Measurements from ENCODE around the gene CADPS2. TPM values are rescaled to one million over a fixed set of nuclear protein-coding genes. Genes with fewer than 3 reads are reported as not detected.
"Not testable (repeated sequence)": the region's sequence is repeated elsewhere in the genome, so short reads cannot be mapped to it uniquely, and the experiment has no call there.

The CADPS2 gene
- total RNA-seq, 1 donor from 2014 or later = 74.0 TPM

DNA sequence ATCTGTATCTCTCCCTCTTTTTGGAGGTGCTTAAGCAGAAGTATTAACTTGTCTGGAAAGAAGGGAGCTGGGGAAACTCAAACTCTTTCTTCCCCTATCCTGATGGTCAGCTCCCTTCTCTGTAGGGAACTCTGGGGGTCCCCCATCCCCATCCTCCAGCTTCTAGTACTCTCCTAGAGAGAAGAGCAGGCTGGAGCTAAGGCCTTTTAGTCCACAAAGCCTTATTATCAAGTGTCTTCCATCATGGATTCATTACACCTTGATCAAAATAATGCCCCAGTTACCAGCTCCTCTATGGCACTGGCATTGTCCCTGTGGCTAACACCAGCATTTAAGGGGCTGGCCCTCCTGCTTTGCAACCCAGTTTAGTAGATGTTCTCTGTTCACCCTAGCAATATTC, 35.7 kb downstream of the CADPS2 start:
- DNase-seq (ENCODE audit: low read depth, low spot score) = no peak

DNA sequence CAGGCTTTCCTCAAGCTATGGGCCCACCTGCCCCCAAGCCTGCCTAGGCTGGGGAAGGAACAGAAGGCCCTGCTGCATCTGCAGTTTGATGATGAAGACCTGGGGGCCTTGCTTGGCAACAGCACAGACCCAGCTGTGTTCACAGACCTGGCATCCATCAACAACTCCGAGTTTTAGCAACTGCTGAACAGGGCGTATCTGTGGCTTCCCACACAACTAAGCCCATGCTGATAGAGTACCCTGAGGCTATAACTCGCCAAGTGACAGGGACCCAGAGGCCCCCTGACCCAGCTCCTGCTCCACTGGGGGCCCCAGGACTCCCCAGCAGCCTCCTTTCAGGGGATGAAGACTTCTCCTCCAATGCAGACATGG, 36.3 kb downstream of the CADPS2 start:
- DNase-seq (ENCODE audit: low read depth, low spot score) = no peak

DNA sequence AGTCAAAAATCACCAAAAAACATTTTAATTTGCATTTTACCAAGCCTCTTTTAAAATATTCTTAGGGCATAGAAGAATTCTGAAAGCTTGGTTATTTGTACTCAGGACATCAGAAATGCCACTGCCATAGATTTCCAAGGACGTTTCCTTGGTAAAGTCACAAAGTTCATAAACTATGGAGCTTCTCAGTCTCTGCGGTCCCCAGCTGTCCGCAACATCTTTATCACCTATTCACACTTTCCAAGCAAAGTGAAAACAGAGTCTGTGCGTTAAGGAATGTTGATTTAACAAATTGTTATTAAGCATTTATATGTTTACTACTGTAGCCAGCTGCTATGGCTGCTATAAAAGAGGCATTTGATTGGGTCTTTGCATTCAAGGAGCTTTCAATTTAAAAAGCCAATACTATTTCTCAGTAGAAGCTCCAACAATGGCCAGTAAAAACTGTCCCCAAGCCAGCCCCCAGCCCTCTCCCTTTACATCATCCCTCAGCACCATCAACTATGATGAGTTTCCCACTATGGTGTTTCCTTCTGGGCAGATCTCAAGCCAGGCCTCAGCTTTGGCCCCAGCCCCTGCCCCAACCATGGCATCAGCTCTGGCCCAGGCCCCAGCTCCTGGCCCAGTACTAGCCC, 36.8 kb downstream of the CADPS2 start:
- DNase-seq (ENCODE audit: low read depth, low spot score) = no peak

DNA sequence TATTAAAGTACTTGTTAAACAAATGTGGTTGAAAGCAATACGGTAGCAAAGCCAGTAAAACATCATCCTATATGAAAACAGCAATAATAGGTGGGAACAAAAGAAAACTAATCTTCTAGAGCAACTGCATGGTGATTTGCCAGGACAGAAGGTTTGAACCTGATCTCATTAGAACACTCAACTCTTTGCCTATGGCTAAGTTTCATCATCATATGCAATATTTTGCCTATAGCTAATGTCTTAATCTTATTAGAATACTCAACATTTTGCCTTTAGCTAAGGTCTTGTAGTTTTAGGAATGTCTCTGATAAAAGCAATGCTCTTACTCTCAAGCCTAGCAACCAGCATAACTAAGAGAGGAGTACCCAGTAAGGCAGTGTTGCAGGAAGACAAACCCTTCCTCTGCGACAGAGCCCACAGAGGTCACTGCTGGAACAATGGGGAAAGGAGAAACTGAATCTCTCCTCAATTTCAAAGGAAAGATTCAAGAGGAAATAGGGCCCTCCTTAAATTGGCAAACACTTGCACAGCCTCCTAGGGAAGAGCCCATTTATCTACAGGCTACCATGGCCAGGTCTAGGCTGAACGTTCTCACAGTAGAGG, 38.3 kb downstream of the CADPS2 start:
- DNase-seq (ENCODE audit: low read depth, low spot score) = no peak

DNA sequence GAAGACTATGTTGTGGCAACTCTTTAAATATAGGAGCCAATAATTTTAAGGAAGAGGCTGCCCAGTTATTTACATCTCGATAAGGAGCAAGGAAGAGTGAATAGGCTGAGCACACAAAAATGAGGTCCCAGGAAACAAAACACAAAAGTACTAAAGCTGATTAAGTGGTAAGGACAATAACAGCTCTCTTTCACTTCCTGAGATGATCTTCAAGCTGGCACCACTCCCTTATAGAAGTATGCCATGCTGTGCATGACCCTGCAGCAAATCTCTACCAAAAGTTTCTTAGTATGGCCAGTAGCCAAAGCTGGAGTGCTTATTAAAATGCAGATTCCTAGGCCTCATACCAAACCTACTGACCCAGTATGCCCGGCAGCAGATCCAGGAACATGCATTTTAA, 39.7 kb downstream of the CADPS2 start:
- no peak for DNase-seq (ENCODE audit: low read depth, low spot score)

DNA sequence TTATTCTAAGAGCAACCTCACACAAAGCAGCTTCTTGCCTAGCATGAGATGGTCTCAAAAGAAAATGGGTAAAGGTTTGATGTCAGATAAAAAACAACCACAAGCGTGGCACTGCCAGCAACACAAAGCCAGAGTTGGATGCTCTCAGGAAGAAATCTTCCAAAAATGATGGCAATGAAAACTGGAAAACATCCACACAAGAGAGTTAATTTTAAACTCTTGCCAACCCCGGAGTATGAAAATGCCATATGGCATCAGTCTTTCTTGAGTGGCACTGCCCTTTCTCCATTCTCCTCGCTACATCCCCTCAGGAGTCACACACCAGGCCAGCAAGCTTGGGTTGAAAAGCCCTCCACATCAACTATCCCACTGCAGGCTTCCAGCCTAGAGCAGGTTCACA, 41.0 kb downstream of the CADPS2 start:
- no peak for DNase-seq (ENCODE audit: low read depth, low spot score)

DNA sequence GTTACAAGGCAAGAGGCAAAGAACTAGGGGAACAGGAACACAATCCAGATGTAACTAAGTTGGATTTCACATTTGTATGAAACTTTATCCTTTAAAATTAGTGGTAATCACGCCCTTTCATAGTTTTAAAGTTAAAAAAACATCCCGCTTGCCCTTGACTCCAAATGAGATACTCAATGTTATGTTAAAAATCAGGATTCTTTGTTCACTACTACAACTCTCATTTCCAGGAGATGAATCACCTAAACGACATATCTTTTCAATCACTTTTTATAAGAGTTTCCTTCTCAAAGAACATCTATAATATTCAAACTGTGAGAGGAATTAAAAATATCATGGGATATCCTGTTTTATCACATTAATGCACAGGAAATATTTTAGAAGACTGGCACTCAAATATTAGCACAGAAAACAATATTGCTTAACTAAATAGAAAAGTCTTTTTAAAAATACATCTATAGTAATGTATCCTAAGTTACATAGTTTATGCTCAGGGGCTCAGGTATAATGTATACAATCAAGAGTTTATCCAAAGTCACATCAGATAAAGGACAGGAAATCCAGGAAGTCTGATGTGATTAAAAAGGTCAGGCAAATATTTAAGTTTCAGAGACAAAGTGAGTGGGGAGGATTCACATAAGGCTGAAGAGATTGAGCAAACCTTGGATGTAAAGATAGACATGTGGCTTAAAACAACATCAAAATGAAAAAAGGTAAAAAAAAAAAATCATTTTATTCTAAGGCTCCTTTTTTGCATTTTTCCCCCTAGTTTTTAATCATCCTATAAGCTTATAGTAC, 41.9 kb downstream of the CADPS2 start:
- DNase-seq (ENCODE audit: low read depth, low spot score) = no peak

DNA sequence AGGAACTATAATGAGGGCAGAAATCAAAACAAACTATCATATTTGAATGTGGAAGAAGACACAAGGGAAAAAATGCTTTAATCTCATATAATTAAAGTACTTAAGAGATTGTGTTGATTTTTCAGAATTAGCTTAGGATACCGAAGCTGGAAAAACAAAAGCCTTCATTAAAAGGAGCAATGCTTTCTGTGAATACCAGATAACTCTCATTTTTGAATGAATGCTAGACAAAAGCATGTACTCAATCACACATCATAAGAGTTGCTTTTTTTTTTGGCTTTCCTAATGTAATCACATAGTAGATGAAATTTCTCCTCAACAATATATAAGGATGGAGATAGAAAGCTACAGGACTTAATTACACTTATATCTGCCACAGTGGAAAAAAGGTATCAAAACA, 43.3 kb downstream of the CADPS2 start:
- no peak for DNase-seq (ENCODE audit: low read depth, low spot score)

DNA sequence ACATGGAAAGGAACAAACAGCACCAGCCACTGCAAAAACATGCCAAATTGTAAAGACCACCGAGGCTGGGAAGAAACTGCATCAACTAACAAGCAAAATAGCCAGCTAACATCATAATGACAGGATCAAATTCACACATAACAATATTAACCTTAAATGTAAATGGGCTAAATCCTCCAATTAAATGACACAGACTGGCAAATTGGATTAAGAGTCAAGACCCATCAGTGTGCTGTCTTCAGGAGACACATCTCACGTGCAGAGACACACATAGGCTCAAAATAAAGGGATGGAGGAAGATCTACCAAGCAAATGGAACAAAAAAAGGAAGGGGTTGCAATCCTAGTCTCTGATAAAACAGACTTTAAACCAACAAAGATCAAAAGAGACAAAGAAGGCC, 50.0 kb downstream of the CADPS2 start:
- not testable (repeated sequence) for DNase-seq (ENCODE audit: low read depth, low spot score)

DNA sequence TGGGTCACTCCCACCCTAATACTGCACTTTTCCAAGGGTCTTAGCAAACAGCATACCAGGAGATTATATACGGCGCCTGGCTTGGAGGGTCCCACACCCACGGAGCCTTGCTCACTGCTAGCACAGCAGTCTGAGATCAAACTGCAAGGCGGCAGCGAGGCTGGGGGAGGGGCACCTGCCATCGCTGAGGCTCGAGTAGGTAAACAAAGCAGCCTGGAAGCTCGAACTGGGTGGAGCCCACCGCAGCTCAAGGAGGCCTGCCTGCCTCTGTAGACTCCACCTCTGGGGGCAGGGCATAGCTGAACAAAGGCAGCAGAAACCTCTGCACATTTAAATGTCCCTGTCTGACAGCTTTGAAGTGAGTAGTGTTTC, 51.7 kb downstream of the CADPS2 start:
- DNase-seq (ENCODE audit: low read depth, low spot score) = not testable (repeated sequence)

DNA sequence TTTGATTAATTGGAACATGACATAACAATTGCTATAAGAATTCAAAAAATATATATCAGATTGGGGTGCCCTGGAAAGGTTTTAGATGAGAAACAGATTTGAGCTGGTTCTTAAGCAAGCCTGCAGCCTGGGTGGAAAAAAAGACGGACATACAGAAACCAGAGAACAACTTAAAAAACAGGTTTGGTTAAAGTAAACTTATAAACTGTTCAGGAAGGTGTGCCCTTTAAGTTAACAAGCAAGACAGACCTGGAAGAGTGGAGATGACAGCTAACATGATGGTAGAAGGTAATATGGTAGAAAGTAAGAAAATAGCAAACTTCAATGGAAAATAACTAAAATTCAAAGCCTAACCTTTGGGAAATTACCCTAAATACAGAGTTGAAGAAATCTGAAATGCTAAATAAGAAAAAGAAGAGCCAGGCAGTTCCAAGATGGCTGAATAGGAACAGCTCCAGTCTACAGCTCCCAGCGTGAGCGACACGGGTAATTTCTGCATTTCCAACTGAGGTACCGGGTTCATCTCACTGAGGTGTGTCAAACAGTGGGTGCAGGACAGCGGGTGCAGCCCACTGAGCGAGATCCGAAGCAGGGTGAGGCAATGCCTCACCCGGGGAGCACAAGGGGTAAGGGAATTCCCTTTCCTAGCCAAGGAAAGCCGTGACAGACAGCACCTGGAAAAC, 52.2 kb downstream of the CADPS2 start:
- DNase-seq (ENCODE audit: low read depth, low spot score) = no peak

DNA sequence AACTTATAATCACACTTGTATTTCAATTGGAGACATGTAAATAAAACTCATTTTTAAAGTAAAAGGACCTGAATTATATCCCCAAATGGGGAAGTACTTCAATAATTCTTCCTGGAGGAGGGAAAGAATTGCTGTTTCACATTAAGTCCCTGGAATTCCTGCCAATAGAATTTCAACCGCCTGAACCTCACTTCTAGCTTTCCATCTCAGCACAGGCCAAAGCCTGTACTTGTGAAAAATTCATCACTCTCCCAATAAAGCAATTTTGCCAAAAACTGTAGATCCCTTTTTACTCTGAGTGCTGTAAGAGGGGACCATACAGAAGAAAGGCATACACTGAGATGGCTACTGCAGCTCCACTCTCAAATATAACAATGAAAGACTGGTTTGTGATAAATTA, 54.8 kb downstream of the CADPS2 start:
- DNase-seq (ENCODE audit: low read depth, low spot score) = no peak

DNA sequence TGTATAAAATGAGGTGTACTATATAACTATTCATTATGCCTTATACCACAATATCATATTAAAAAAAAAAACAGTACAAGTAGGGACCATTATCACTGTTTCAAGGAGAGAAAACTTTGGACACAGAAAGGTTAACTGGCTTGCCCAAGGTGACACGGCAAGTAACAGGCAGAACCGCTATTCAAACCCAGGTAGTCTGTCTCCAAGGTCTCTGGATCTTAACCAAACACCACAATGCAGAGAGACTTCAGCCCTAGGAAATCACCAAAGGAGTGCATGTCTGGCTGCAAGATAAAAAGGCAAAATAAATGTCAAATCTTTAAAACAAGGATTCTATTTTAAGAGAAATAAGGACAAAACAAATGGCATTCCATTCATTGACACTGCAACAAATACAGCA, 56.3 kb downstream of the CADPS2 start:
- no peak for DNase-seq (ENCODE audit: low read depth, low spot score)

DNA sequence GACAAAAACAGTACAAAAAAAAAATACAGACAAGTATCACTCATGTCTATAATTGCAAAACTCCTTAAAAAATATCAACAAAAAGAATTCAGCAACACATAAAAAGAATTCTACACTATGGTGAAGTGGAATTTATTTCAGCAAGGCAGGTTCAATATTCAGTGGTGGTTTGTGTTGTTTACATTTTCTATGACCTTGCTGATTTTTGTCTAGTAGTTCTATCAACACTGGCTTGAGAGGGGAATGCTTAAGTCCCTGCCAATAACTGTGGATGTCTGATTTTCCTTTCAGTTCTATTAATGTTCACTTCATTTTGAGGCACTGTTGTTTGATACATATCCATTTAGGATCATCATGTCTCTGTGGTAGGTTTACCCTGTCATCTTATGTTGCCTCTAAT, 58.5 kb downstream of the CADPS2 start:
- no peak for DNase-seq (ENCODE audit: low read depth, low spot score)

DNA sequence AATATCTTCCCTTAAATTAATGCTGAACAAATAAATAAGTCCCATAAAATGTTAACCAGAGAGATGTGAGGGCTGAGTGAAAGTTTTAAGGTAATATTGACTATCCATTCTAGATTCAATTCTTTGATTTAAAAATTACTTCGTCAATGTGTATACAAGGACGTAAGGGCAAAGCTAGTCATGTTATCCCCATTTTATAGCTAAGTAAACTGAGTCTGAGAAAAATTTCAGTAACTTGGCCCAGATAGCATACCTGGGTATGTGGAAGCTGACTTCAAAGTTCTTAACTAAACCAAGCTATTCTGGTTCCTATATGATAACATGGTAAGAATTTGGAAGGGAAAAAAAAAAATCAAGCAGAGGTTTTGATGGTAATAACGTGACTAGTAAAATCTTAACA, 72.4 kb downstream of the CADPS2 start:
- no peak for DNase-seq (ENCODE audit: low read depth, low spot score)

DNA sequence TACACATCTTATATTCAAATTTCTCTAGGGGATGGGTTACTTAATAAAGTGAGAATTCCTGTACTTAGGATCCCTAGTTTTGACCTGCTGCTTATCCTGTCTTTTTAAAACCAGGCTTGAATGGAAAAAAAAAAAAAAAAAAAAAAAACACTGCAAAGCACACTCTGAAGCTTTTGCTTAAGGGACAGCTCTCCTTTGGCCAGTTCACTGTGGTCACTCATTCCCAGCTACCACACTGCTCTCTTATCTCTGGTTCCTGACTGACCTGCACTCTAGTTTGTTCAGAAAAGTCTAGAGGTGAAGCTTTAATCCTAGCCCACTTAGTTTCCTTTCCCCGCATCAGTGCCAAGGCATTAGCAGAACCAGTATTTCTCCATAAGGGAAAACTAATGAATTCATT, 82.4 kb downstream of the CADPS2 start:
- DNase-seq (ENCODE audit: low read depth, low spot score) = no peak

DNA sequence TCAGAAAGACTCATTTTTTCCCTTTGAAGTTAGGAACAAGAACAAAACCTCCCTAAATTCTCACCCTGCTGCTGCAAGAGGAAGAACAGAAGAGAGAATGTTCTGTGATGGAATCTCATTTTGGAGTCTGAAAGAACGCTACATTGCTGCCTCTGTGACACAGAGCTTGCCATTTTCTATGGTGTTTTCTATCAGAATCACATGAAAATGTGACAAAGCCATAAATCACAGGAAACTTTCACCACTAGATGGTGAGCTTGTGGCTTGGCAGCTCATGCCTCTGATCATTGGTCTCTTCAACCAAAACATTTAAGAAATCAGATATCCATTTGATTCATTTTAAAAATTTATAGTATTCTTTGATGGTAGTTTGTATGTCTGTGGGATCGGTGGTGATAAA, 82.9 kb downstream of the CADPS2 start:
- peak; percentile 26 for DNase-seq (ENCODE audit: low read depth, low spot score)

DNA sequence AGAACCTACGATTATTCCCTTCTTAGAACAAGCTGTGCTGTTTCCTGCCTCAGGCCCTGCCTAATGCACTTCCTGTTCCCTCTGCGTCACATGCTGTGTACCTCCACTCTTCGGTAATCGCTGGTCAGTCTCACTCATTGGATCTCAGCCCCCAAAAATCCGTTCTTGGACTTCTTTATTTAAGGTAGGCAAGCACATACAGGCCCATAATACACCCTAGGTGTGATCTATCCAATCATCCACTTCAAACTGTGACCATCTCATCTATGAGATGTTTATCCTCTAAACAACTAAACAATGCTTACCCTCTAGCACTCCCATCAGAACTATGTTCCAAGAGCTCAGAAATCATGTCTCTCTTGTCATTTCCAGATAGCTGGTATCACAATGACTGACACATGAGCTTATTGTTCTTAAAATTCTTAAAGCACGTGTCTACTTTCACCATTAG, 83.9 kb downstream of the CADPS2 start:
- peak; percentile 39 for DNase-seq (ENCODE audit: low read depth, low spot score)

DNA sequence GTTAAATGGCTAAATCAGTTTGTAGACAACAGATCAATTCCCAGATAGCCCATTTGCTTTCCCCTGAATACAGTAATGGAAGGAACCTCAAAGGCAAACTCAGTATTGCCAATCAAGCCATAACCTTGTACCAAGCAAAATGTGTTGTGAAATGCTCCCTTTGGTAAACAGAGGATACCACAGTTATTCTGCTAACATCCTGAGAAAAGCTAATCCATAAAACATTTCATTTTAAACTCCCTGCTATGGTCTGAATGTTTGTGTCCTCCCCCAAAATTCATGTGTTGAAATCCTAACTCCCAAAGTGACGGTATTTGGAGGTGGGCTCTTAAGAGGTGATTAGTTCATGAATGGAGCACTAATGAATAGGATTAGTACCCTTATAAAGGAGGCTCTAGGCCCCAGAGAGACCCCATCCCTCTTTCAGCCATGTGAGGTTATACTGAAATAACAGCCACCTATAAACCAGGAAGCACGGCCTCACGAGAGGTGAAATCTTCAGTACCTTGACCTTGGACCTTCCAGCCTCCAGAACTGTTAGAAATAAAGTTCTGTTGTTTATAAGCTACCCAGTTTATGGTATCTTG, 94.2 kb downstream of the CADPS2 start:
- DNase-seq (ENCODE audit: low read depth, low spot score) = no peak

DNA sequence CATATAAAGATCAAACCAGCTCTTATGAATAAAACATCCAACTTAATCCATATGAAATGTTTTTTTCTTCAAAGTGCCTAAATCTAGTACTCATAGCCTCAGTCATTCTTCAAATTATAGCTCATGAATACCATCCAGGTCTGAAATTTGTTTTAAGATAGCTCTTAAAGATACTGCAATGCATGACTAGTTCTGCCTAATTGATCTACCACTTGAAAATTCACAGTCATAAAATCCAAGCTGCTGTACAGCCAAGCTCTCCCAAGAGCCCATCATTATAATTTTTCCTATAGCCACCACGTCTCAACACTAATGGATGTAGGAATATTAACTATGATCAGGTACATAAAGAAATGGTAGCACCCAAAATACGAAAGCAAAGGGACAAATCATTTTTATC, 95.7 kb downstream of the CADPS2 start:
- no peak for DNase-seq (ENCODE audit: low read depth, low spot score)

DNA sequence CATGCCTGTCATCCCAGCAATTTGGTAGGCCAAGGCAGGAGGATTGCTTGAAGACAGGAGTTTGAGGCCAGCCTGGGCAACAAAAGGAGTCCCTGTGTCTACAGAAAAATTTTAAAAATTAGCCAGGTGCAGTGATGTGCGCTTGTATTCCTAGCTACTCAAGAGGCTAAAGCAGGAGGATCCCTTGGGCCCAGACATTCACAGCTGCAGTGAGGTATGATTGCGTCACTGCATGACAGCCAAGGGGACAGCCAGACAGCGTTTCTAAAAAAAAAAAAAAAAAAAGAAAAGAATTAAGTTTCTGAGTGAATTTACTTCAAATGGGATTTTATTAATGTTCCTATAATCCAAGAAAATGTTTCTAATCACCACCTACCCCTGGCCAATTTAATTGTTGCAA, 96.1 kb downstream of the CADPS2 start:
- no peak for DNase-seq (ENCODE audit: low read depth, low spot score)

DNA sequence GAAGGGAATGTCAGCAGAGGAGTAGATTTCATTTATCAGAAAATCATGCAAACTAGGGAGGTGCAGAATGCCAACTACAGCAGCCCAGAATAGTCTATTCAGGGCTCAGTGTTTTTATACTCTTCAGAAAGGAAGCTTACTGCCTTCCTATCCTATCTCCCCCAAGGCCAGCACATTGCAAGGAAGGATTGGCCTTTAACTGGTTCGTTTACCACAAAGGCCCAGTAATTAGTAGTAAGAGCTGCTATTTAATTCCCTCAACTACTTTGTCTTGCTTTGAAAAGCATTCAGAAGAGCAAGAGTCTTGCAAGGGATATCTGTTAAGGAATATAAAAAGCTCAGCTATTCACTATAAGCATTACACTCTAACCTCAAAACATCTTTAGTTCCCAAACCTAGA, 97.1 kb downstream of the CADPS2 start:
- DNase-seq (ENCODE audit: low read depth, low spot score) = no peak
